Breast epithelium (tissue), 3 donors: Measurements from ENCODE around the gene NAE1.

Experiments
- POLR2A ChIP-seq: fragments of 450-650 bp; IDR thresholded peaks from one replicate; pipeline ENCODE4 v1.6.1; 2016; ENCODE audit warnings: antibody characterized with exemption, mild to moderate bottlenecking, moderate library complexity
- POLR2AphosphoS5 ChIP-seq, 3 donors: sonication (generic); formaldehyde crosslinking; IDR thresholded peaks; one replicate each; pipeline ENCODE4 v1.6.1; 2017; ENCODE audit warnings: antibody characterized with exemption in 3 of 3
- TF ChIP-seq, protein P1 (sequence below), 3 donors: fragments of 450-650 bp; IDR thresholded peaks; one replicate each; pipeline ENCODE4 v1.5.1; 2016 to 2017; ENCODE audit warnings: antibody characterized with exemption in 3 of 3, mild to moderate bottlenecking in 3 of 3, moderate library complexity in 3 of 3

DNA sequence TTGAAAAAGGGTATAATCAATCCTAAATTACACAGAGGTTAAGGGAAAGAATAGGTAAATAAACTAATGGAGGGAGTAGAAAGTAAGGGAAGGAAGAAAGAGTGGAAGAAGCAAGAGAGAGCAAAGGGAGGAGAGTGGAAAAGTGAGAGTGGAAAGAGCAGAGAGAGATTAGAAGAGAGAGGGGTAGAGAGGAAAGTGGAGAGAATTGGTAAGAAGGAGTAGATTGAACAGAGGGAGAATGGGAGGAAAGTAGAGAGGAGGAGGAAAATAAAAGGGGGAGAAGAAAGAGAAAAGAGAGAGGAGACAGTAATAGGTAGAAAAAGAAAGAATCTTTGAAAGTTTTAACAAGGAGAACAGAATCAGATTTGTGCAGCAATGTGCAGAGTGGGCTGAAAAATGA is 54.3 kb downstream of the NAE1 start:
- TF ChIP-seq POLR2A (no peak), POLR2AphosphoS5 (IDR thresholded peaks at IDR 0.05) (no peak)
- TF ChIP-seq, protein P1, sequence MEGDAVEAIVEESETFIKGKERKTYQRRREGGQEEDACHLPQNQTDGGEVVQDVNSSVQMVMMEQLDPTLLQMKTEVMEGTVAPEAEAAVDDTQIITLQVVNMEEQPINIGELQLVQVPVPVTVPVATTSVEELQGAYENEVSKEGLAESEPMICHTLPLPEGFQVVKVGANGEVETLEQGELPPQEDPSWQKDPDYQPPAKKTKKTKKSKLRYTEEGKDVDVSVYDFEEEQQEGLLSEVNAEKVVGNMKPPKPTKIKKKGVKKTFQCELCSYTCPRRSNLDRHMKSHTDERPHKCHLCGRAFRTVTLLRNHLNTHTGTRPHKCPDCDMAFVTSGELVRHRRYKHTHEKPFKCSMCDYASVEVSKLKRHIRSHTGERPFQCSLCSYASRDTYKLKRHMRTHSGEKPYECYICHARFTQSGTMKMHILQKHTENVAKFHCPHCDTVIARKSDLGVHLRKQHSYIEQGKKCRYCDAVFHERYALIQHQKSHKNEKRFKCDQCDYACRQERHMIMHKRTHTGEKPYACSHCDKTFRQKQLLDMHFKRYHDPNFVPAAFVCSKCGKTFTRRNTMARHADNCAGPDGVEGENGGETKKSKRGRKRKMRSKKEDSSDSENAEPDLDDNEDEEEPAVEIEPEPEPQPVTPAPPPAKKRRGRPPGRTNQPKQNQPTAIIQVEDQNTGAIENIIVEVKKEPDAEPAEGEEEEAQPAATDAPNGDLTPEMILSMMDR (IDR thresholded peaks at IDR 0.05) = no peak
